K562 (cell line): ENCODE measurements around the gene CABP4. TPM values are rescaled to one million over a fixed set of nuclear protein-coding genes. Genes with fewer than 3 reads are reported as not detected.

Source experiments
- ATAC-seq: fragments of 200-7000 bp; cut with Tn5 transposase; 3 replicates; pipeline ENCODE4 v1.9.1; 2020; ENCODE audit warnings: moderate library complexity
- BruUV-seq: library from RNA; stranded (reverse); fragments of 400-500 nt; replicated peaks from 2 replicates; lab custom pipeline; 2021; lab: Mats Ljungman, UMichigan
- CTCF ChIA-PET: fragments of 300-600 bp; formaldehyde crosslinking; extraction: SDS; loops from one replicate; lab custom pipeline; 2021; ENCODE audit warnings: low intra/inter-chr PET ratio; lab: Yijun Ruan, JAX
- POLR2A ChIA-PET: fragments of 300-600, 350-650 bp; sonication (Branson Sonifier 250); formaldehyde crosslinking; extraction: SDS; loops from one replicate; lab custom pipeline; 2021; ENCODE audit warnings: antibody characterized with exemption, inconsistent platforms; lab: Yijun Ruan, JAX
- DNase-seq, 4 experiments: peaks; one replicate each; pipeline versions ENCODE4 v3.0.0 to v3.0.0-alpha.2; 2011 to 2018; ENCODE audit warnings: low spot score in 3 of 4, mixed read lengths in 3 of 4; ENCODE audit errors: extremely low read depth in 1 of 4
- FAIRE-seq: peaks from 2 replicates; lab custom pipeline; 2011; peaks lifted over from hg19 to GRCh38; lab: Jason Lieb, UNC
- H2AFZ ChIP-seq: 2 replicates; pipeline ENCODE4 v1.6.0; 2011; ENCODE audit warnings: low read depth, low read length, control low read depth, inconsistent platforms
- H3K27ac ChIP-seq: fragments of 200-600 bp; 3 replicates; pipeline ENCODE4 v1.8.0; 2011; ENCODE audit warnings: low read depth, mild to moderate bottlenecking, control low read depth, inconsistent platforms, low read length, moderate library complexity, mixed read lengths; ENCODE audit errors: extremely low read depth
- H3K27me3 ChIP-seq, 2 experiments: fragments of 300-600 bp in 1 of 2; 2 replicates in 1 of 2; 3 replicates in 1 of 2; pipeline versions ENCODE4 v1.6.0 to v1.8.0; 2011; ENCODE audit warnings: inconsistent platforms in 2 of 2, low read length in 2 of 2, mild to moderate bottlenecking in 1 of 2, mixed read lengths in 1 of 2, moderate library complexity in 1 of 2; ENCODE audit not compliant: control insufficient read depth in 2 of 2, insufficient read depth in 2 of 2
- H3K36me3 ChIP-seq: fragments of 300-600 bp; 3 replicates; pipeline ENCODE4 v1.8.0; 2011; ENCODE audit warnings: mild to moderate bottlenecking, low read length, inconsistent platforms; ENCODE audit not compliant: control insufficient read depth, insufficient read depth
- H3K4me1 ChIP-seq, 2 experiments: fragments of 200-600 bp in 1 of 2; replicated peaks in 1 of 2; 2 replicates in 1 of 2; 3 replicates in 1 of 2; pipeline versions ENCODE4 v1.5.1 to v1.8.0; 2011; ENCODE audit warnings: inconsistent platforms in 2 of 2, low read length in 2 of 2, mild to moderate bottlenecking in 1 of 2, mixed read lengths in 1 of 2, moderate library complexity in 1 of 2; ENCODE audit not compliant: control insufficient read depth in 2 of 2, insufficient read depth in 2 of 2
- H3K4me2 ChIP-seq: 2 replicates; pipeline ENCODE4 v1.6.1; 2011; ENCODE audit warnings: low read length, control low read depth, inconsistent platforms, mixed read lengths; ENCODE audit not compliant: insufficient read depth
- H3K4me3 ChIP-seq: fragments of 200-600 bp; sonication (generic), shearing (Covaris generic); 2 replicates; pipeline ENCODE4 v1.5.1; 2016; ENCODE audit warnings: control low read depth, inconsistent platforms
- H3K79me2 ChIP-seq: fragments of 200-600 bp; 3 replicates; pipeline ENCODE4 v1.8.0; 2011; ENCODE audit warnings: low read length, inconsistent platforms; ENCODE audit not compliant: control insufficient read depth, insufficient read depth
- H3K9ac ChIP-seq, 2 experiments: 2 replicates each; pipeline versions ENCODE4 v1.6.0 to v1.6.1; 2011; ENCODE audit warnings: low read depth in 2 of 2, low read length in 2 of 2, control low read depth in 1 of 2, inconsistent platforms in 1 of 2, mild to moderate bottlenecking in 1 of 2, mixed read lengths in 1 of 2; ENCODE audit not compliant: insufficient read depth in 1 of 2
- H3K9me1 ChIP-seq: one replicate; pipeline ENCODE4 v1.6.0; 2011; ENCODE audit warnings: inconsistent platforms, mild to moderate bottlenecking, low read length, moderate library complexity; ENCODE audit not compliant: control insufficient read depth, insufficient read depth
- H3K9me3 ChIP-seq: replicated peaks from 2 replicates; pipeline ENCODE4 v1.5.1; 2011; ENCODE audit warnings: low read depth, low read length, inconsistent platforms; ENCODE audit not compliant: control insufficient read depth, insufficient read depth
- H4K20me1 ChIP-seq: replicated peaks from 2 replicates; pipeline ENCODE4 v1.6.1; 2011; ENCODE audit warnings: low read length, inconsistent platforms, mixed read lengths; ENCODE audit not compliant: control insufficient read depth, insufficient read depth
- BCOR ChIP-seq: fragments of 450-650 bp; IDR thresholded peaks from 2 replicates; pipeline ENCODE4 v1.6.1; 2016
- ESRRA ChIP-seq: fragments of 450-650 bp; IDR thresholded peaks from 2 replicates; pipeline ENCODE4 v1.6.1; 2014; ENCODE audit warnings: low read depth, mild to moderate bottlenecking, moderate library complexity, borderline replicate concordance
- EWSR1 ChIP-seq: fragments of 450-650 bp; IDR thresholded peaks from 2 replicates; pipeline ENCODE4 v1.6.1; 2018; ENCODE audit warnings: borderline replicate concordance, mild to moderate bottlenecking, low read depth, moderate library complexity; ENCODE audit not compliant: partially characterized antibody
- HCFC1 ChIP-seq: IDR thresholded peaks from 2 replicates; pipeline ENCODE4 v1.6.1; 2012; ENCODE audit warnings: low read depth, low read length, improper control_type of control experiment
- POLR2G ChIP-seq: fragments of 200-400 bp; formaldehyde crosslinking; IDR thresholded peaks from 2 replicates; pipeline ENCODE4 v1.6.1; 2017; ENCODE audit warnings: low read depth, mild to moderate bottlenecking, antibody characterized with exemption, low read length, moderate library complexity
- RBFOX2 ChIP-seq: fragments of 200-400 bp; formaldehyde crosslinking; IDR thresholded peaks from 2 replicates; pipeline ENCODE4 v1.6.1; 2017; ENCODE audit warnings: low read depth, mild to moderate bottlenecking, low read length, moderate library complexity
- RBM22 ChIP-seq: fragments of 200-400 bp; formaldehyde crosslinking; IDR thresholded peaks from 2 replicates; pipeline ENCODE4 v1.6.1; 2018; ENCODE audit warnings: low read length, low read depth; ENCODE audit not compliant: poor library complexity, severe bottlenecking
- RBM25 ChIP-seq: fragments of 200-400 bp; formaldehyde crosslinking; IDR thresholded peaks from 2 replicates; pipeline ENCODE4 v1.6.1; 2018; ENCODE audit warnings: low read length, low read depth, moderate library complexity; ENCODE audit not compliant: severe bottlenecking
- RCOR1 ChIP-seq, 2 experiments: IDR thresholded peaks; 2 replicates each; pipeline ENCODE4 v1.6.1; 2012; ENCODE audit warnings: low read depth in 2 of 2, low read length in 2 of 2, borderline replicate concordance in 1 of 2, improper control_type of control experiment in 1 of 2
- SIN3B ChIP-seq: fragments of 450-650 bp; IDR thresholded peaks from 2 replicates; pipeline ENCODE4 v1.6.1; 2017; ENCODE audit warnings: low read depth, mild to moderate bottlenecking, moderate library complexity
- WGBS: fragments of 100-300 bp; shearing (Covaris generic); methylation state at CpG from one replicate; pipeline ENCODE4 v1.1.6; 2016; ENCODE audit warnings: low coverage, mixed read lengths; ENCODE audit not compliant: insufficient coverage; ENCODE audit errors: missing lambda C conversion rate; 5-methylcytosine and 5-hydroxymethylcytosine counted together
- in situ Hi-C: fragments of 300-500 bp; cut with MboI; formaldehyde crosslinking; loops from 4 replicates; pipeline ENCODE4 v1.15.0; 2018; ENCODE audit warnings: inconsistent platforms, mixed read lengths
- intact Hi-C: fragments of 100-400 bp; cut with micrococcal nuclease; formaldehyde crosslinking; loops from 2 replicates; pipeline ENCODE4 v1.14.2; 2022
- polyA plus RNA-seq, 8 experiments: library from polyadenylated mRNA; depleted of rRNA in 4 of 8; stranded (reverse) in 5 of 8; unstranded in 3 of 8; fragments of >200 nt; fragmentation: Nextera tagmentation in 2 of 8; fragmentation: Illumina TruSeq in 1 of 8; extraction: Ambion mirVana in 2 of 8; extraction: Trizol in 1 of 8; gene quantifications; 2 replicates each; pipeline versions ENCODE4 v1.2.1 to v1.2.3, GENCODE V29; 2011 to 2014; ENCODE audit warnings: inconsistent platforms in 1 of 8, missing spikeins in 1 of 8
- total RNA-seq, 7 experiments: library from RNA; depleted of rRNA in 6 of 7; stranded (reverse); fragments of >200 nt in 6 of 7; fragmentation: Illumina TruSeq in 2 of 7; extraction: Trizol in 2 of 7; gene quantifications; 2 replicates each; pipeline versions ENCODE4 v1.2.1 to v1.2.3, GENCODE V29; 2011 to 2021; ENCODE audit warnings: low replicate concordance in 1 of 7

Gene CABP4
- total and polyA plus RNA-seq, 9 of the 15 experiments (the other 6 are each of a cell fraction or from before 2014, with no cell fraction given), result 0.11 TPM; not detected in 8

DNA sequence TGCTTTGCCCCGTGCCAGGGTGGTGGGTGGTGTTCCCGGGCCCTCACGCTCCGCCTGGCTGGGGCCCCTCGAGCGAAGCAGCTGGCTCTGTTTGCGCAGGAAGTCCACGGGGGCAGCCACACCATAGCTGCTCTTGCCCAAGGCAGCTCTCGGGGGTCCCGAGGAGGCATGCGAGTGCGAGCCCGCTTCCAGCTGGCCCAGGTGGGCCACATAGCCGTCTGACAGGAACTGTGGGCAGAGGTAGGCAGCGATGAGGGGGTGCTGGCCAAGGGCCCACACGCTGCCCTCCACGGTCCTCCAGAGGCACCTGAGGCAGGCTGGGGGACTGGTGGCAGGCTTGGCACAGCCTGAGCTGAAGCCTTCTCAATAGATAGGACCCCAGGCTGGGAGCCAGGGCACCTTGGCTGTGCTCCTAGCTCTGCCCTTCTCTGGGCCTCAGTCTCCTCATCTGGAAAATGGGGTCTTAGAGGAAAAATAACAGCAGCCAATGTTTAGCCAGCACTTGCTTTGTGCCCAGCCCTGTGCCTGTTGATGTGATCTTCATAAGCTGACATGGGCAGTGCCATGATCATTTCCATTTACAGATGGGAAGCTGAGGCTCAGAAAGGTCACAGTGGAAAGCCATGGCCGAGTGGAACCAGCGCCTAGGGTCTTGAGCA lies 37.0 kb downstream of the CABP4 start:
- H3K27me3 ChIP-seq, result no peaks in the 10 kb centered on the region
- FAIRE-seq, result no peak
- BruUV-seq, result no TSS peak
- H3K9me3 ChIP-seq, result no peaks in the 10 kb centered on the region
- ChIA-PET CTCF (no interaction called here), POLR2A (interaction anchor here (0.6 to 1.4 kb wide), 7 partner anchors 9 to 592 kb away, joined by 3 to 5 read pairs (median 3); partner anchors contain the start of gene AIP)
- H3K27ac ChIP-seq, result no peak overlapping the region
- in situ Hi-C loops, result no loop called here
- H3K9me1 ChIP-seq, result no peaks in the 10 kb centered on the region
- TF ChIP-seq RBM22 (peak; percentile 20), RBM25 (peak; percentile 82), ESRRA (peak; percentile 56; the same call in 1 of the 2 replicates), RCOR1 (IDR thresholded peaks at IDR 0.05; ENCODE audit: borderline replicate concordance in 1 of 2, low read depth in 2 of 2, low read length in 2 of 2) (0 out of 4 replicates have a peak, but pooled peaks of 1 of the 2 experiments have one; percentile 43), RBFOX2 (peak; percentile 26; the same call in 1 of the 2 replicates), POLR2G (peak; percentile 51), EWSR1 (no peak), HCFC1 (no peak), BCOR (peak; percentile 79), SIN3B (no peak)
- peak overlapping the region in 1 of 2 experiments; percentile 86; a peak in 2 of 4 replicates for H3K9ac ChIP-seq
- no peaks in the 10 kb centered on the region for H4K20me1 ChIP-seq
- no peak overlapping the region for H3K4me3 ChIP-seq
- H2AFZ ChIP-seq, result no peak overlapping the region
- ATAC-seq, result no peak
- DNase-seq, result no peak
- WGBS, result 95% methylated on average over 17 of the region's 19 CpGs
- H3K36me3 ChIP-seq, result peaks cover 92% of the 10 kb centered on the region; the same call in 2 of the 3 replicates
- no peak overlapping the region for H3K4me2 ChIP-seq
- intact Hi-C loops, result no loop called here
- H3K4me1 ChIP-seq, result peaks cover 0 to 73% of the 10 kb centered on the region in 2 experiments; a peak in 2 of 5 replicates
- 0 out of 3 replicates have a peak, but pooled peaks cover 3% of the 10 kb centered on the region for H3K79me2 ChIP-seq
